IgD-negative memory B cell (primary cell): ENCODE measurements around the gene LMO7. TPM values are rescaled to one million over a fixed set of nuclear protein-coding genes. Genes with fewer than 3 reads are reported as not detected.
A peak's percentile ranks its signal among the peaks of the same experiment; 100 is the strongest.

Source experiments
- H3K27ac Mint-ChIP-seq, 3 donors: one replicate each; pipeline ENCODE4 v1.8.0; 2020 to 2022; ENCODE audit warnings: mild to moderate bottlenecking in 3 of 3, mixed read lengths in 3 of 3, moderate library complexity in 1 of 3
- H3K27me3 Mint-ChIP-seq: one replicate; pipeline ENCODE4 v1.8.0; 2021; ENCODE audit warnings: mixed read lengths
- H3K36me3 Mint-ChIP-seq: one replicate; pipeline ENCODE4 v1.8.0; 2020; ENCODE audit warnings: mild to moderate bottlenecking, mixed read lengths
- H3K4me1 Mint-ChIP-seq, 3 donors: one replicate each; pipeline ENCODE4 v1.8.0; 2020 to 2022; ENCODE audit warnings: mixed read lengths in 3 of 3, mild to moderate bottlenecking in 1 of 3
- H3K4me3 Mint-ChIP-seq, 4 donors: one replicate each; pipeline ENCODE4 v1.8.0; 2020 to 2022; ENCODE audit warnings: mild to moderate bottlenecking in 4 of 4, mixed read lengths in 4 of 4, moderate library complexity in 3 of 4
- H3K9me3 Mint-ChIP-seq, 3 donors: one replicate each; pipeline ENCODE4 v1.8.0; 2020 to 2021; ENCODE audit warnings: mixed read lengths in 3 of 3, mild to moderate bottlenecking in 1 of 3
- polyA plus RNA-seq: library from polyadenylated mRNA; unstranded; fragments of 300-500 nt; fragmentation: Illumina TruSeq; gene quantifications from one replicate; pipeline ENCODE4 v1.2.3, GENCODE V29; 2021

Gene LMO7
- polyA plus RNA-seq, 1 donor from 2014 or later: 6.6 TPM

- no peak overlapping the region for H3K4me3 Mint-ChIP-seq
- H3K27me3 Mint-ChIP-seq: peaks cover 3% of the 10 kb centered on the region
- H3K27ac Mint-ChIP-seq: no peak overlapping the region
- H3K4me1 Mint-ChIP-seq: peaks cover 4 to 5% (median 5%) of the 10 kb centered on the region in 3 donors
- no peaks in the 10 kb centered on the region for H3K36me3 Mint-ChIP-seq
- no peaks in the 10 kb centered on the region for H3K9me3 Mint-ChIP-seq
Observed at GRCh38 chr13:75879656-75880055, 243.5 kb downstream of the LMO7 start.

DNA sequence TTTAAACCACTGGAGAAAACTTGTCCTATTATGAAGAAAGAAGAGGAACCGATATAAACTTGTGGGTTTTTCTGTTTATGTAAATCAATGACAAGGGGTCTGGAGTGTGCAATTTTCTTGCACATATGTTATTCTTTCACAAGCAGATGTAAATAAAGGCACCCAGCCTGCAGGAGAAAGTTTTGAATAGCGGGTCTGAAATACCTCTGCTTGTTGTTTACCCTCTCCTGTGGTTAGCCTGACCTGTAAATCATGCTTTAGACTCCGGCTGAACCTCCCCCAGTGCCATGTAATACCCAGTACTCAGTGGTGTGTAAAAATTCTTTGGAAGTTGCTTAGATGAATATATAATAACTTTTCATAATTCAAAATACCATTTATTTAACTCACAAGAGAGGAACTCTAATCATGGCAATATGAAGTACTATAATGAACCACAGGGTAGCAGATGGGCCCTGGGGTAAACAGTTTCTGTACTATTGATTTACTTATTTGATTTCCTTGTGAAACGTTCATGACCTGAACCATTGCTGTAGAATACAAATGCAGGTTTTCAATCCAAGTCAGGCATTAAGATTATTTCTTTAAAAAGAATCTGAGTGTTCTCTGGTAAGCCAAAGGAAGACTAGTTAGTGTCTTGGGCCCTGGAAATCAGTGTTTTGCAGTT is 245.1 kb downstream of the LMO7 start:
- Mint-ChIP-seq H3K27me3 (peaks cover 3% of the 10 kb centered on the region), H3K4me3 (no peak overlapping the region), H3K27ac (no peak overlapping the region), H3K36me3 (no peaks in the 10 kb centered on the region), H3K9me3 (no peaks in the 10 kb centered on the region), H3K4me1 (peaks cover under 1 to 4% (median 2%) of the 10 kb centered on the region in 3 donors)

- H3K27me3 Mint-ChIP-seq: peaks cover 3% of the 10 kb centered on the region
- peak overlapping the region in 1 of 3 donors; percentile 43 for H3K27ac Mint-ChIP-seq
- no peaks in the 10 kb centered on the region for H3K9me3 Mint-ChIP-seq
- H3K36me3 Mint-ChIP-seq: no peaks in the 10 kb centered on the region
- H3K4me1 Mint-ChIP-seq: peaks cover 0 to 2% (median 0%) of the 10 kb centered on the region in 3 donors
- no peak overlapping the region for H3K4me3 Mint-ChIP-seq
Observed at GRCh38 chr13:75882261-75882660, 246.1 kb downstream of the LMO7 start.

DNA sequence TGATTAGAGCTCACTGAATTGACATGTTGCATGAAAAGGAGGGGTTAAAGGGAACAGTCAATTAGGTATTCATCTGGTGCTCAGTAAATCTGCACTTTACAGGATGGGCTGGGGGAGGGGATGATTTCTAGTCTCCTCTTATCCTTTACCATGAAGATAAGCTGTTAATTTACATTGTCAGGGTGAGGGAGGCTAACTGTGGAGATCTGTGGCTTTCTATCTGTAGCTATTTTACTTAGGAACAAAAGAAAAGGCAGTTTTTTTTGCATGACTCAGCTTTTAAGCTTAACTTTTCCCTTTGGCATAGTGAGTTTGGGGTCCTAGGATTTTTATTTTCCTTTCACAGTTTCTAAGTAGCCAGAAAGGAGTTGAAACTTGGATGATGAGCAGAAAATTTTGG is 253.3 kb downstream of the LMO7 start:
- no peaks in the 10 kb centered on the region for H3K9me3 Mint-ChIP-seq
- no peak overlapping the region for H3K4me3 Mint-ChIP-seq
- H3K27me3 Mint-ChIP-seq: peaks cover 7% of the 10 kb centered on the region
- H3K36me3 Mint-ChIP-seq: no peaks in the 10 kb centered on the region
- no peak overlapping the region for H3K27ac Mint-ChIP-seq
- no peaks in the 10 kb centered on the region for H3K4me1 Mint-ChIP-seq

DNA sequence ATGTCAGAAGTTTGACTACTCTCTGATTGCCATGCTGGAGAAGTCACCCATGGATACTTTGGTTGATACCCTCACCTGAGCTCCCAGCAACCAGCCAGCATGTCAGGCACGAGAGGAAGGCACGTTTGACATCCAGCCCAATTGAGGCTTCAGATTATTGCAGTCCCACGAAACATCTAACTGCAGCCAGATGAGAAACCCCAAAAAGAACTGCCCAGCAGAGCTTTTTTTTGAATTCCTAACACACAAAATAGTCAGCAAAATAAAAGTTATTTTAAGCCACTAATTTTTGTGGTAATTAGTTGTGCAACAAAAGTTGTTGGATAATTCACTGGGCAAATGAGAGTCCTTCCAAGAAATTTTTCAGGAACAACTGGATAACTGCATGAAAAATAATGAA is 259.0 kb downstream of the LMO7 start:
- Mint-ChIP-seq H3K27me3 (peaks cover 3% of the 10 kb centered on the region), H3K36me3 (peaks cover 2% of the 10 kb centered on the region), H3K4me3 (no peak overlapping the region), H3K9me3 (peaks cover 0 to 2% (median 0%) of the 10 kb centered on the region in 3 donors), H3K4me1 (no peaks in the 10 kb centered on the region), H3K27ac (no peak overlapping the region)

- H3K4me1 Mint-ChIP-seq: no peaks in the 10 kb centered on the region
- peaks cover 2% of the 10 kb centered on the region for H3K36me3 Mint-ChIP-seq
- H3K9me3 Mint-ChIP-seq: peaks cover 0 to 2% (median 0%) of the 10 kb centered on the region in 3 donors
- H3K27ac Mint-ChIP-seq: no peak overlapping the region
- H3K27me3 Mint-ChIP-seq: peaks cover under 1% of the 10 kb centered on the region
- no peak overlapping the region for H3K4me3 Mint-ChIP-seq
Observed at GRCh38 chr13:75896271-75896670, 260.1 kb downstream of the LMO7 start.

DNA sequence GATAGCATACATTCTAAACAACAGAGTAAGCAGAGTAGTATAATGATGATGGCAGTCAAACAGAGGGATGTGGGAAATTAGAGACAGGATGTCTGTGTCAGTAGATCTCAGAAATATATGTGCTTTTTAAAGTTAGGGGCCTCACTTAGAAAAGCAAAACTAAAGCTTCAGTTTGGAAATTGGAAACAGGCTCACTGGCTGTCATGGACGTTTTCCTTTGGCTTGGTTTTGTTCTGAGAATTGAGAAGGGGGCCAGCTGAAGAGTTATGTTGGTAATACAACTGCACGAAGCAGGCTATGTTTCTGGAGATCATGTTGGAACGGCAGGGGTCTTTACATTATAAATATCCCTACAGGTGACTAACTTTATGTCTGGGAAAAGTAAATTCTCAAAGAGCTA is 261.3 kb downstream of the LMO7 start:
- H3K27me3 Mint-ChIP-seq: no peaks in the 10 kb centered on the region
- H3K9me3 Mint-ChIP-seq: peaks cover 0 to 2% (median 0%) of the 10 kb centered on the region in 3 donors
- no peak overlapping the region for H3K27ac Mint-ChIP-seq
- peaks cover 2% of the 10 kb centered on the region for H3K36me3 Mint-ChIP-seq
- no peaks in the 10 kb centered on the region for H3K4me1 Mint-ChIP-seq
- H3K4me3 Mint-ChIP-seq: no peak overlapping the region

DNA sequence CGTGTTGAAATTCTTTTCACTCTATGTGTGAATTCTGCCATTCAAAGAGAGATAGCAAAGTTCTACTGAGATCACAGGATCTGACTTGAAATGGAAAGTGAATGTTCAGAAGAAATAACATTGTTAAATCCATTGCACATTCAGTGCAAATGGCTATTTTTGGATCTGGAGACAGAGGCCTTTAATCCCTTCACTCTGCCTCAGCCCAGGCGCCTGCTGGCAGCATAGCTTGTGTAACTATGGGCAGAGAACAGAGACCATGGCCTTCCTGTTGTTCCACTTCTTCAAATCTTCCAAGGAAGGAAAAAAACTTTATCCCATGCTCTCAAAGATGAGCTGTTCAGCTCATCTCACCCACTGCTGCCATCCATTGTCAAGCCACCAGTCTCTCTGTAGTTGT is 265.4 kb downstream of the LMO7 start:
- Mint-ChIP-seq H3K4me1 (peaks cover 0 to 2% (median 0%) of the 10 kb centered on the region in 3 donors), H3K27ac (no peak overlapping the region)

DNA sequence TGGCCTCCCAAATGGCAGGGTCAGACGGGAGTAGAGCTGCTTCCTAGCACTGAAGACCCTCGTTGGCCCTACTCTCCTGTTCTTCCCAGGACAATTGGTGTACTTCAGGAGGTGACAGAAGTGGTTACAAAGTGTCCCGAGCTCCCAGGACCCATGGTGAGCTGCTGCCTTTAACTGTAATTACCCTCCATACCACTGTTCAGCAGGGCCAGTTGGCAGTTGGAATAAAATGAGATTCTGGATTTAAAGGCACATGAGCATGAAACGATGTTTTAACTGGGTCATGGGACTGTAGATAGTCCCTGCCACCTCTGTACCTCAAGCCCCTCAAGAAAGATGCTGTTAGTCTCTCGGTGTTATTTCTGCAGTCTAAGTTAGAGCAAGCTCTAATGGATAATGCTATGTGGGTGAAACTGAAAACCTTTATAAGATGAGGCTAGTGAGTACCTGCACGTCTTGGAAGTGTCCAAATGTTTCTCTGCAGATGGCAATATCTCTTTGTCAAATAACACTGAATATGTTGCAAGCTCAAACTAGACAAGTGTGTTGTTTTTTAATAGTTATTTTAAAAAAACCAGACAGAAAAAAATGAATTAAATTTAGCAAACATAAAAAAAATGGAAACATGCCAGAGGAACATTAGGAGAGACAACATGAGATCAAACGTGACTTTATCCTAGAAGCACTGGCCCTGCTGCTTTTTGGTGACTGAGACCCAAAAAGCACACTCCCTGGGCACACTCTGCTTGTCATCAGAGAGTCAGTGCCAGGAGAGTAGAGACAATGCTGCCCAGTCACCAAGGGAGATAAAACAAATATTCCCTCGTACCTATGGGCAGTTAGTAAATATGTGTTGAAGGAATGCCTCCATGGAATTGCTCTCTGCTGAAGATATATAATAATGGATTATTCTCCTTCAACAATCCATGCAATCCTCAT is 266.3 kb downstream of the LMO7 start:
- Mint-ChIP-seq H3K9me3 (peaks cover 0 to 2% (median 0%) of the 10 kb centered on the region in 3 donors), H3K36me3 (peaks cover 2% of the 10 kb centered on the region), H3K27ac (no peak overlapping the region), H3K4me1 (peaks cover 0 to 2% (median 0%) of the 10 kb centered on the region in 3 donors), H3K4me3 (no peak overlapping the region), H3K27me3 (peaks cover 4% of the 10 kb centered on the region)

More for the DNA sequence above, 265.4 kb downstream of the LMO7 start:
- Mint-ChIP-seq H3K36me3 (peaks cover 2% of the 10 kb centered on the region), H3K9me3 (peaks cover 0 to 2% (median 0%) of the 10 kb centered on the region in 3 donors), H3K4me3 (no peak overlapping the region), H3K27me3 (peaks cover 2% of the 10 kb centered on the region)

DNA sequence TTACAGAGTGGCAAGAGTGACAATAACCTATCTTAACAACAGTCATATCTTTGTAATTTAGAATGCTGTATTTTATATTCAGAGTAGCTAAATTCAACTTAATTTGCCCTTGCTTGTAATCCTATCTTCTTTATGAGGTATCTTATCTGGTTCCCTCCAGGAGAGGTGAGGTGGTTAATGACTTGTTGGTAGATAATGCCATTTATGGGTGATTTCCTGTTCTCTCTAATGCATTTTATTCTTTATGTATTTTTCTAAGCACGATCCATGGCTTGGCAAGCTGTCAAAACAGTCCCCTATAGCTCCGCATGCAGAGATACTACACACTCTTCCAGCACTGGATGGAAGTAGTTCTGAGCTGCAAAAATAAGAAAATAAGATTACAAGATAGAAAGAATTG is 267.9 kb downstream of the LMO7 start:
- Mint-ChIP-seq H3K9me3 (peaks cover 0 to 2% (median 0%) of the 10 kb centered on the region in 3 donors), H3K4me1 (peaks cover 0 to 2% (median 0%) of the 10 kb centered on the region in 3 donors), H3K36me3 (peaks cover 2% of the 10 kb centered on the region), H3K4me3 (no peak overlapping the region), H3K27me3 (peaks cover 4% of the 10 kb centered on the region), H3K27ac (no peak overlapping the region)

- no peaks in the 10 kb centered on the region for H3K36me3 Mint-ChIP-seq
- peaks cover 0 to 2% (median 0%) of the 10 kb centered on the region in 3 donors for H3K4me1 Mint-ChIP-seq
- peaks cover 4% of the 10 kb centered on the region for H3K27me3 Mint-ChIP-seq
- no peak overlapping the region for H3K27ac Mint-ChIP-seq
- no peaks in the 10 kb centered on the region for H3K9me3 Mint-ChIP-seq
- no peak overlapping the region for H3K4me3 Mint-ChIP-seq
Observed at GRCh38 chr13:75906315-75906714, 270.2 kb downstream of the LMO7 start.

DNA sequence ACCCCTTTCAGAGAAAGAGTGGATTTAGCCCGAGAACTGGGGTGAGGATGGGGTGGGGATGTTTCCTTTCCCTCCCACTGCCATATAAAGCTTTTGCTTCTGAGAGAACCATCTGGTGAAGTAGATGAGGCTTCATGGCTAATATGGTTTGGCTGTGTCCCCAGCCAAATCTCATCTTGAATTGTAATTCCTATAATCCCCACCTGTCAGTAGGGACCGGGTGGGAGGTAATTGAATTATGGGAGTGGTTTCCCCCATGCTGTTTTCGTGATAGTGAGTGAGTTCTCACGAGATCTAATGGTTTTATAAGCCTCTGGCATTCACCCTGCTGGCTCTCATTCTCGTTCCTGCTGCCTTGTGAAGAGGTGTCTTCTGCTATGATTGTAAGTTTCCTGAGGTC is 270.9 kb downstream of the LMO7 start:
- Mint-ChIP-seq H3K36me3 (no peaks in the 10 kb centered on the region), H3K4me3 (no peak overlapping the region), H3K9me3 (no peaks in the 10 kb centered on the region), H3K27ac (no peak overlapping the region), H3K4me1 (peaks cover 0 to 2% (median 0%) of the 10 kb centered on the region in 3 donors), H3K27me3 (peaks cover 4% of the 10 kb centered on the region)

GRCh38 chr13:75908141-75908540 is 272.0 kb downstream of the LMO7 start:
- Mint-ChIP-seq H3K27ac (no peak overlapping the region), H3K27me3 (peaks cover 4% of the 10 kb centered on the region), H3K4me1 (peaks cover 0 to 2% (median 0%) of the 10 kb centered on the region in 3 donors), H3K9me3 (no peaks in the 10 kb centered on the region), H3K4me3 (no peak overlapping the region), H3K36me3 (no peaks in the 10 kb centered on the region)
